ENCODE data around the gene ACOT11.
"Not testable (repeated sequence)": the region's sequence is repeated elsewhere in the genome, so short reads cannot be mapped to it uniquely, and the experiment has no call there.

Gene ACOT11

DNA sequence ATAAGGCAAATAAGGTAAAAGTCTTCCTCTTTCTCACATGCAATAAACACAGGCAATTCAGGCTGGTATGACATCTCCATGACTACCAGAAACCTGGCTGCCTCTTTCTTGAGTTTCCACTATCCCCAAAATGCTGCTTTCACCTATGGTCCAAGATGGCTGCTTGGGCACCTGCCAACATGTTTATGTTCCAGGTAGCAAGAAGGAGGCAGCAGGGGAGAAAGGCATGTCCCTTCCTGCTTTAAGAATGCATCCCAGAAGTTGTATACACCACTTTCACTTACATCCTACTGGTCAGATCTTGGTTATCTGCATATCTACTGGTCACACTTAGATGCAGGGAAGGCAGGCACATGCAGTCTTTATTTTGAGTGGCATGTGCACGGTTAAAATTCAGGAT is 19.4 kb upstream of the ACOT11 start:
- no peak overlapping the region for H3K4me3 ChIP-seq (ENCODE audit: low read length)
- no peak for DNase-seq (ENCODE audit: low read depth, low spot score)

- no peak for DNase-seq (ENCODE audit: low read depth, low spot score)
- no peak overlapping the region for H3K4me3 ChIP-seq (ENCODE audit: low read length)
Measured at GRCh38 chr1:54532033-54532432, 16.0 kb upstream of the ACOT11 start.

DNA sequence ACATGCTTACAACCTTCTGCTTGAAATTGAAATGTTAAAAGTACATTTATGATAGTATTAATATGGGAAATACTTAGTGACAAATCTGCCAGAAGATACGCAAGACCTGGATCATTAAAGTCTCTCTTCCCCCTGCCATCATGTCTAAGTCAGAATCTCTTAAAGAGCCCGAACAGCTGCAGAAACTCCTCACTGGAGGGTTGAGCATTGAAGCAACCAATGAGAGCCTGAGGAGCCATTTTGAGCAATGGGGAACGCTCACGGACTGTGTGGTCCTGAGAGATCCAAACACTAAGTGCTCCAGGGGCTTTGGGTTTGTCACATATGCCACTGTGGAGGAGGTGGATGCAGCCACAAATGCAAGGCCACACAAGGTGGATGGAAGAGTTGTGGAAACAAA is 11.4 kb upstream of the ACOT11 start:
- DNase-seq (ENCODE audit: low read depth, low spot score); H3K4me3 ChIP-seq (ENCODE audit: low read length): not testable (repeated sequence)

DNA sequence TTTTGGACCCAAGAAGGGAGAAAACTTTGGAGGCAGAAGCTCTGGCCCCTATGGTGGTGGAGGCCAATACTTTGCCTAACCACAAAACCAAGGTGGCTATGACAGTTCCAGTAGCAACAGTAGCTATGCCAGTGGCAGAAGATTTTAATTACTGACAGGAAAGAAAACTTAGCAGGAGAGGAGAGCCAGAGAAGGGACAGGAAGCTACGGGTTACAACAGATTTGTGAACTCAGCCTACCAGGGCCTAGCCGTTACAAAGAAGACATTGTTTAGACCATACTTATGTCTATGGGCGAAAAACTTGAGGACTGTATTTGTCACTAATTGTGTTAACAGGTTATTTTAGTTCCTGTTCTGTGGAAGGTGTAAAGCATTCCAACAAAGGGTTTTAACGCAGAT is 10.4 kb upstream of the ACOT11 start:
- H3K4me3 ChIP-seq (ENCODE audit: low read length) = no peak overlapping the region
- DNase-seq (ENCODE audit: low read depth, low spot score) = no peak

- DNase-seq (ENCODE audit: low read depth, low spot score) = no peak
- H3K4me3 ChIP-seq (ENCODE audit: low read length) = no peak overlapping the region
Measured at GRCh38 chr1:54538538-54538937, 9.5 kb upstream of the ACOT11 start.

DNA sequence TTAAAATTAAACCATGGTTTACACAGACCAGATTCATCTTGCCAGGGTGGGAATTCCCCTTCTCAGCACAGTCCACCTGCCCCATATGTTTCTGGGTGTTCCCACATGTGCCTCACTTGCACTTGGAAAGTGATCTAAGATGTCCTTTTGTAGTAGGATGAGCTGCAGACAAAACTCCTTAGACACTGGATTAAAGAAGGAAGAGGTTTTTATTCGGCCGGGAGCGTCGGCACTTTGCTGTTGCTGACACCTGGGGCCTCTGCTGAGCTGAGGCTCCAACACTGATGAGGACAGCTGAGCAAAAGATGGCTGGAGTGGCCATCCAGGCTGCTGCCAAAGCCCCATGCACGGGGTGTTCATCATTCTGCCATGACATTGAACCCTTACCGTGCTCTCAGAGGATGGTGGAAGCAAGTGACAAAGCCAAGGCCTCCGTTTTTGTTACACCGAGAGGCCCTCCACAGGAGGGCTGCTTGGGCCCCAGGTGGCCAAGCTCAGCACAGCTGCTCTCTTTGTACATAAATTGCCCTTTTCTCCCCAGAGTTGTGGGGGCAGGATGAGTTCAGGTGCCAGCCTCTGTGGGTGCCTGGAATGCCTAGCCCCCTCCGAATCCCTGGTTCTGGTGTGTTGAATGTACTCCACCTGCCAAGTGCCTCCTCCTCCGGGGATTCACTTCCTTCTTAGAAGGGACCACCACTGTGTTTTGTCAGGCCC is 7.3 kb upstream of the ACOT11 start:
- no peak overlapping the region for H3K4me3 ChIP-seq (ENCODE audit: low read length)
- no peak for DNase-seq (ENCODE audit: low read depth, low spot score)

GRCh38 chr1:54542120-54542961 is 5.7 kb upstream of the ACOT11 start:
- H3K4me3 ChIP-seq (ENCODE audit: low read length) = peak overlapping the region; percentile 49
- DNase-seq (ENCODE audit: low read depth, low spot score) = peak; percentile 62

DNA sequence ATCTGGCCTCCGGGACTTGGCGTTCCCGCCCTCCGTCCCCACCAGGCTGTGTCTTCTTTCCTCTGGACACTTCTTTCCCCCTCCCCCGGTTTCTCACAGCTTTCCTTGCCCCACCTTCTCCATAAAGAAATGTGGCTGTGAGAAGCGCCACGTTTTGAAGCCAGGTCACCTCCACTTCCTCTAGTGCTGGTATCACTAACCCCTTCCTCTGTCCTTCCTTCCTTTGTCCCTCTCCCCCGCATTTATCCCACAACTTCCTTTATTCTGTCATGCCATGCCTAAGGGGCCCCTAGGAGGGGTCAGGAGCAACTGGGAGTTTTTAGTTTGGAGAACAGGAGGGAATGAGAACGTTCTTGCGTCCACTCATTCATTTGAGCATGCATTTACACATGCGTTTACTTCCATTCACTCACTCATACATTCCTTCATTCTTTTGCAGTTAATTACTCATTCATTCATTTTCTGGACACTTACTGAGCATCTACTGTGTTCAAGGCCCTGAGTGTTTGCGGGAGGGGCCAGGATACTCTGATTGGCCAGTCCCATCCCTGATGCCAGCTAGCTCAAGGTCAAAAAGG is 5.0 kb upstream of the ACOT11 start:
- no peak for DNase-seq (ENCODE audit: low read depth, low spot score)
- H3K4me3 ChIP-seq (ENCODE audit: low read length) = no peak overlapping the region

DNA sequence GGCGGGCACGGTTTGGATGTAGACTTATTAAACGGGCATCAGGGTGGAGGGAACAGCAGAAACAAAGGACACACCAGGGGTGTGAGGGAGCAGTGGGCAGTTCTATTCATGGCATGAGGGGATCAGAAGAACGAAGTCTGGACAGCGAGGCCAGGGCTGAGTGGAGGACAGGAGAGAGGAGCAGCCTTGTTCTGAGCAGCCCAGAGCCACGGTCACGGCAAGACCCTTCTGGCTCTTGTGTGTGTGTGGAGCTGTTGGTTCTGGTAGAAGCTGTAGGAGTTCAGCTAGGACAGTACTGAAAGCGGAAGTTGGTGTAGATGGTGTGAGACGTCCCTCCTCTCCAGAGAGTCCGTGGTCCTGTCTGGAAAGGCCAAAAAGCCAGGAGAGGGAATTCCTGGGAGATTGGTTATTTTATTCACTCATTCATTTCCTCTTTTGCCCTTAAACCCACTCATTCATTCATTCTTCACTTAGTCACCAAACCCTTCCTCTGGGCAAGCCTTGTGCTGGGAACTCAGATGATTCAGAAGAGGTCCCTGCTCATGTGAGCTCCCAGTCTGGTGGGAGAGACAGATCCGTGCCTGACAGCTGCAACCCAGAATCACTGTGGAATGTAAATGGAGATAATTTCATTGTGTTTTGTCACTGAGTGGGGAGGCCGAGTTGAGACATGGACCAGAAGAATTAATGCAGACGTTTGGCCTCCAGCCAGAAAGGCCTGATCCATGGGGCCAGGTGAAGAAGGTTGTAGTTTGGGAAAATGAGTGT is 4.1 kb upstream of the ACOT11 start:
- DNase-seq (ENCODE audit: low read depth, low spot score) = no peak

DNA sequence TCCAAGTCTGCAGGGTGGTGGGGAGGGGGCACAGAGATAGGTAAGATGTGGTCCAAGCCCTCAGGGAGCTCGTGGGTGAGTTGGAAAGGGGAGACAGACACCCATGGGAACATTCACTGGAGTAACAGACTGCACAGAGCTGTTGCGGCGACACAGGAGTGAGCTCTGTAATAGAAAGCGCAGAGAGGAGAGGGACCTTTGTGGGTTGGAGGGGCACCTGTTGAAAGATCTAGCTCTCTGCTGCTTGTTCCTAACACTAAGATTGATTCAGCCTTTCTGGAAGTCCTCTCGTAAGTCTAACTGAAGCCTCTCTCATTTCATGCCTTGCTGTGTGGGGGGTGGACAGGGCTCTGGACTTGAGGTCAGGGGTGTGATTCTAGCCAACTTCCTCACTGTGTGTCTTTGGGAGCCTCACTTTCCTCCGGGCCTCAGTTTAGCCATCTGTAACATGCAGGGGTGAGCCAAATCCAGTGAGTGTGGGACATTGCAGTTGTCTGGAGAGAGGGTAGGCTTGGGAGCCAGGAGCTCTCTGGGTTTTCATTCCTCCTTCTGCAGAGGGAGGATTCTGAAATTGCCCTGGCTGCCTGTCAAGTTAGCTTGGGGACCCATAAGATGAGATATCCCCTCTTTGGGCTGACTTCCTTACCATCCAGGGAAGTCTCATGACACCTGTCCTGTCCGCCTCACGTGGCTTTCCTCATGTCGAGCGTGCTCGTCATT is 2.0 kb upstream of the ACOT11 start:
- DNase-seq (ENCODE audit: low read depth, low spot score) = no peak
- no peak overlapping the region for H3K4me3 ChIP-seq (ENCODE audit: low read length)

More for the DNA sequence above, 4.1 kb upstream of the ACOT11 start:
- H3K4me3 ChIP-seq (ENCODE audit: low read length) = no peak overlapping the region

GRCh38 chr1:54546651-54547401 is 1.2 kb upstream of the ACOT11 start:
- DNase-seq (ENCODE audit: low read depth, low spot score) = no peak

GRCh38 chr1:54548389-54549044 is 489 bp downstream of the ACOT11 start:
- DNase-seq (ENCODE audit: low read depth, low spot score) = no peak
- H3K4me3 ChIP-seq (ENCODE audit: low read length) = no peak overlapping the region

More at GRCh38 chr1:54546651-54547401, 1.2 kb upstream of the ACOT11 start:
- H3K4me3 ChIP-seq (ENCODE audit: low read length) = no peak overlapping the region

- DNase-seq (ENCODE audit: low read depth, low spot score) = no peak
- no peak overlapping the region for H3K4me3 ChIP-seq (ENCODE audit: low read length)
Measured at GRCh38 chr1:54549181-54549924, 1.3 kb downstream of the ACOT11 start.

- no peak for DNase-seq (ENCODE audit: low read depth, low spot score)
- no peak overlapping the region for H3K4me3 ChIP-seq (ENCODE audit: low read length)
Measured at GRCh38 chr1:54551891-54552290, 3.9 kb downstream of the ACOT11 start.

DNA sequence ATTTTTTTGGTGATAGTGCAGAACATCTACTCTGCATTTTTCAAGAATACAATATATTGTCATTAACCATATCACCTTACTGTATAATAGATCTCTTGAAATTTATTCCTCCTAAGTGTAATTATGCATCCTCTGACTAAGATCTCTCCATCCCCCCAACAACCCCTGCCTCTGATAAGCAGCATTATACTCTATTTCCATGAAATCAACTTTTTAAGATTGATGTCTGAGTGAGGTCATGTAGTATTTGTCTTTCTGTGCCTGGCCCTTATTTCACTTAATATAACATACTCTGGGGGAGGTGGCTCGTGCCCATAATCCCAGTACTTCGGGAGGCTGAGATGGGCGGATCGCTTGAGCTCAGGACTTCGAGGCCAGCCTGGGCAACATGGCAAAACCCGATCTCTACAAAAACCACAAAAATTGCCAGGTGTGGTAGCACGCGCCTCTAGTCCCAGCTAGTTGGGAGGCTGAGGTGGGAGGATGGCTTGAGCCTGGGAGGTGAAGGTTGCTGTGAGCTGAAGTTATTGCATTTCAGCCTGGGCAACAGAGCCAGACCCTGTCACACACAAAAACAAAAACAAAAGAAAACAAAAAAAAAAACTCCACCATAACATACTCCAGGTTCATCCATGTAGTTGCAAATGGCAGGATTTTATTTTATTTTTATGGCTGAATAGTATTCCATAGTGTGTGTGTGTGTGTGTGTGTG is 5.7 kb downstream of the ACOT11 start:
- DNase-seq (ENCODE audit: low read depth, low spot score) = no peak
- H3K4me3 ChIP-seq (ENCODE audit: low read length) = no peak overlapping the region

DNA sequence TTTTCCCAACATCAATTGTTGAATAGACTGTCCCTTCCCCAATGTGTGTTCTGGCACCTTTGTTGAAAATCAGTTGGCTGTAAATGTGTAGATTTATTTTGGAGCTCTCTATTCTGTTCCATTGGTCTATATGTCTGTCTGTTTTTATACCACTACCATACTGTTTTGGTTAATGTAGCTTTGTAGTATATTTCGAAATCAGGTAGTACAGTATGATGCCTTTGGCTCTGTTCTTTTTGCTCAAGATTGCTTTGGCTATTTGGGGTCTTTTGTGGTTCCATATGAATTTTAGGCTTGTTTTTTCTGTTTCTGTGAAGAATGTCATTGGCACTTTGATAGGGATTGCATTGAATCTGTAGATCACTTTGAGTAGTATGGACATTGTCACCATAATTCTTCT is 8.1 kb downstream of the ACOT11 start:
- no peak overlapping the region for H3K4me3 ChIP-seq (ENCODE audit: low read length)
- DNase-seq (ENCODE audit: low read depth, low spot score) = no peak
